ENCODE measurements around the gene SIK3. TPM values are rescaled to one million over a fixed set of nuclear protein-coding genes. Genes with fewer than 3 reads are reported as not detected.

Gene SIK3
- polyA plus RNA-seq, 6 donors from 2014 or later = 27.7 to 52.1 (median 35.6) TPM

- DNase-seq = no peak
- Mint-ChIP-seq H3K4me3 (peak overlapping the region; percentile 88 to 99 (median 97)), H3K9me3 (peaks cover 0 to 1% (median 0%) of the 10 kb centered on the region in 7 donors), H3K4me1 (peaks cover 62 to 68% (median 67%) of the 10 kb centered on the region in 3 donors), H3K27me3 (no peaks in the 10 kb centered on the region), H3K27ac (peak overlapping the region; percentile 98 to 99 (median 98)), H3K36me3 (peaks cover 9 to 13% of the 10 kb centered on the region in 2 donors)
- no peak for ATAC-seq (ENCODE audit: low read depth in 2 of 2)
Observed at GRCh38 chr11:117097014-117097388, 1.2 kb downstream of the SIK3 start.

GRCh38 chr11:117096201-117096991, 1.8 kb downstream of the SIK3 start:
- Mint-ChIP-seq H3K36me3 (peaks cover 13 to 14% of the 10 kb centered on the region in 2 donors), H3K4me1 (peaks cover 68 to 74% (median 72%) of the 10 kb centered on the region in 3 donors), H3K4me3 (peak overlapping the region; percentile 88 to 99 (median 97)), H3K9me3 (peaks cover 0 to 2% (median 0%) of the 10 kb centered on the region in 7 donors), H3K27me3 (no peaks in the 10 kb centered on the region), H3K27ac (peak overlapping the region; percentile 98 to 99 (median 98))
- DNase-seq (peak; percentile 65), ATAC-seq (ENCODE audit: low read depth in 2 of 2) (peak; percentile 11 to 24)

GRCh38 chr11:117095284-117096161, 2.7 kb downstream of the SIK3 start:
- ATAC-seq (ENCODE audit: low read depth in 2 of 2) = no peak
- peak overlapping the region; percentile 88 to 99 (median 97) for H3K4me3 Mint-ChIP-seq
- peak overlapping the region; percentile 92 to 99 (median 98) for H3K27ac Mint-ChIP-seq
- no peaks in the 10 kb centered on the region for H3K27me3 Mint-ChIP-seq
- no peak for DNase-seq
- peaks cover 0 to 2% (median 0%) of the 10 kb centered on the region in 7 donors for H3K9me3 Mint-ChIP-seq
- peaks cover 73 to 82% (median 76%) of the 10 kb centered on the region in 3 donors for H3K4me1 Mint-ChIP-seq
- H3K36me3 Mint-ChIP-seq = peaks cover 13 to 14% of the 10 kb centered on the region in 2 donors

GRCh38 chr11:117094776-117095175, 3.5 kb downstream of the SIK3 start:
- peaks cover 0 to 2% (median 0%) of the 10 kb centered on the region in 7 donors for H3K9me3 Mint-ChIP-seq
- peaks cover 13 to 14% of the 10 kb centered on the region in 2 donors for H3K36me3 Mint-ChIP-seq
- H3K4me1 Mint-ChIP-seq = peaks cover 80 to 88% (median 83%) of the 10 kb centered on the region in 3 donors
- peak overlapping the region; percentile 3 to 99 (median 90) for H3K4me3 Mint-ChIP-seq
- DNase-seq = no peak
- peak overlapping the region in 4 of 6 donors; percentile 44 to 99 (median 91) for H3K27ac Mint-ChIP-seq
- ATAC-seq (ENCODE audit: low read depth in 2 of 2) = no peak
- no peaks in the 10 kb centered on the region for H3K27me3 Mint-ChIP-seq

- Mint-ChIP-seq H3K4me1 (peaks cover 74 to 92% (median 75%) of the 10 kb centered on the region in 3 donors), H3K4me3 (peak overlapping the region in 5 of 8 donors; percentile 0 to 43 (median 33)), H3K9me3 (peaks cover 0 to 2% (median 0%) of the 10 kb centered on the region in 7 donors), H3K27me3 (no peaks in the 10 kb centered on the region), H3K27ac (peak overlapping the region; percentile 12 to 87 (median 56)), H3K36me3 (peaks cover 13 to 14% of the 10 kb centered on the region in 2 donors)
- DNase-seq (no peak), ATAC-seq (ENCODE audit: low read depth in 2 of 2) (peak in 1 of 2 donors; percentile 20)
Observed at GRCh38 chr11:117092951-117093590, 5.2 kb downstream of the SIK3 start.

GRCh38 chr11:117091753-117092477, 6.3 kb downstream of the SIK3 start:
- ATAC-seq (ENCODE audit: low read depth in 2 of 2) (no peak), DNase-seq (no peak)
- Mint-ChIP-seq H3K4me1 (peaks cover 68 to 97% (median 72%) of the 10 kb centered on the region in 3 donors), H3K36me3 (peaks cover 13 to 18% of the 10 kb centered on the region in 2 donors), H3K27me3 (no peaks in the 10 kb centered on the region), H3K9me3 (peaks cover 0 to 2% (median 0%) of the 10 kb centered on the region in 7 donors), H3K27ac (peak overlapping the region in 5 of 6 donors; percentile 39 to 72 (median 44)), H3K4me3 (peak overlapping the region in 1 of 8 donors; percentile 12)

- Mint-ChIP-seq H3K36me3 (peaks cover 13 to 18% of the 10 kb centered on the region in 2 donors), H3K27ac (peak overlapping the region; percentile 13 to 65 (median 48)), H3K27me3 (no peaks in the 10 kb centered on the region), H3K4me3 (peak overlapping the region in 1 of 8 donors; percentile 37), H3K4me1 (peaks cover 62 to 97% (median 65%) of the 10 kb centered on the region in 3 donors), H3K9me3 (peaks cover 0 to 2% (median 0%) of the 10 kb centered on the region in 7 donors)
- no peak for DNase-seq
- no peak for ATAC-seq (ENCODE audit: low read depth in 2 of 2)
Observed at GRCh38 chr11:117090111-117090706, 8.0 kb downstream of the SIK3 start.

GRCh38 chr11:117089685-117090084, 8.5 kb downstream of the SIK3 start:
- Mint-ChIP-seq H3K27me3 (no peaks in the 10 kb centered on the region), H3K36me3 (peaks cover 13 to 18% of the 10 kb centered on the region in 2 donors), H3K27ac (peak overlapping the region in 4 of 6 donors; percentile 2 to 64 (median 60)), H3K4me3 (peak overlapping the region in 5 of 8 donors; percentile 10 to 58 (median 29)), H3K9me3 (peaks cover 0 to 2% (median 0%) of the 10 kb centered on the region in 7 donors), H3K4me1 (peaks cover 62 to 96% (median 65%) of the 10 kb centered on the region in 3 donors)
- DNase-seq (no peak), ATAC-seq (ENCODE audit: low read depth in 2 of 2) (no peak)

- Mint-ChIP-seq H3K27ac (peak overlapping the region in 3 of 6 donors; percentile 5 to 89 (median 8)), H3K27me3 (no peaks in the 10 kb centered on the region), H3K4me1 (peaks cover 62 to 94% (median 64%) of the 10 kb centered on the region in 3 donors), H3K4me3 (peak overlapping the region in 1 of 8 donors; percentile 48), H3K36me3 (peaks cover 8 to 10% of the 10 kb centered on the region in 2 donors), H3K9me3 (peaks cover 0 to 2% (median 0%) of the 10 kb centered on the region in 7 donors)
- ATAC-seq (ENCODE audit: low read depth in 2 of 2) (no peak), DNase-seq (no peak)
Observed at GRCh38 chr11:117087446-117087845, 10.8 kb downstream of the SIK3 start.

- Mint-ChIP-seq H3K4me3 (peak overlapping the region in 1 of 8 donors; percentile 10), H3K27me3 (no peaks in the 10 kb centered on the region), H3K27ac (peak overlapping the region in 3 of 6 donors; percentile 25 to 63 (median 52))
Observed at GRCh38 chr11:117084992-117085391, 13.2 kb downstream of the SIK3 start.

GRCh38 chr11:117083011-117083935, 15.0 kb downstream of the SIK3 start:
- Mint-ChIP-seq H3K9me3 (no peaks in the 10 kb centered on the region), H3K4me3 (peak overlapping the region in 2 of 8 donors; percentile 56 to 63), H3K36me3 (peaks cover 0 to 4% of the 10 kb centered on the region in 2 donors), H3K27ac (peak overlapping the region in 1 of 6 donors; percentile 3), H3K27me3 (no peaks in the 10 kb centered on the region), H3K4me1 (peaks cover 56 to 82% (median 64%) of the 10 kb centered on the region in 3 donors)
- DNase-seq (no peak), ATAC-seq (ENCODE audit: low read depth in 2 of 2) (no peak)

More at GRCh38 chr11:117084992-117085391, 13.2 kb downstream of the SIK3 start:
- Mint-ChIP-seq H3K36me3 (peaks cover 0 to 4% of the 10 kb centered on the region in 2 donors), H3K4me1 (peaks cover 57 to 92% (median 62%) of the 10 kb centered on the region in 3 donors), H3K9me3 (no peaks in the 10 kb centered on the region)
- DNase-seq (no peak), ATAC-seq (ENCODE audit: low read depth in 2 of 2) (no peak)
